Neural cell (in vitro differentiated cells): ENCODE data around the gene PACS1. TPM values are rescaled to one million over a fixed set of nuclear protein-coding genes. Genes with fewer than 3 reads are reported as not detected.

Experiments used
- H2AFZ ChIP-seq: fragments of 200-600, 300-800 bp; sonication (generic), shearing (Covaris generic); 2 replicates; pipeline ENCODE4 v1.6.0; 2014; ENCODE audit warnings: low read depth, mild to moderate bottlenecking, antibody characterized with exemption, low read length, moderate library complexity
- H3F3A ChIP-seq: fragments of 200-600 bp; shearing (Covaris generic); 2 replicates; pipeline ENCODE4 v1.6.1; 2016; ENCODE audit warnings: mild to moderate bottlenecking, moderate library complexity, mixed read lengths, antibody characterized with exemption, low read length; ENCODE audit not compliant: insufficient read depth, poor library complexity, severe bottlenecking
- H3K27ac ChIP-seq: fragments of 200-600, 300-800 bp; sonication (generic), shearing (Covaris generic); 2 replicates; pipeline ENCODE4 v1.5.1; 2014; ENCODE audit warnings: mild to moderate bottlenecking, low read length, moderate library complexity
- H3K27me3 ChIP-seq: fragments of 300-800, 200-600 bp; sonication (generic), shearing (Covaris generic); 2 replicates; pipeline ENCODE4 v1.6.0; 2014; ENCODE audit warnings: mild to moderate bottlenecking, low read depth, low read length, moderate library complexity; ENCODE audit not compliant: insufficient read depth
- H3K36me3 ChIP-seq: fragments of 300-800, 200-600 bp; sonication (generic), shearing (Covaris generic); 2 replicates; pipeline ENCODE4 v1.5.1; 2014; ENCODE audit warnings: mild to moderate bottlenecking, antibody characterized with exemption, low read length, moderate library complexity; ENCODE audit not compliant: insufficient read depth
- H3K4me2 ChIP-seq: fragments of 300-800, 200-600 bp; sonication (generic), shearing (Covaris generic); 2 replicates; pipeline ENCODE4 v1.6.0; 2014; ENCODE audit warnings: mild to moderate bottlenecking, low read length
- H3K4me3 ChIP-seq: fragments of 300-800, 200-600 bp; sonication (generic), shearing (Covaris generic); 2 replicates; pipeline ENCODE4 v1.5.1; 2014; ENCODE audit warnings: mild to moderate bottlenecking, low read length, moderate library complexity
- H3K79me2 ChIP-seq: fragments of 200-600 bp; shearing (Covaris generic); replicated peaks from 2 replicates; pipeline ENCODE4 v1.6.0; 2014; ENCODE audit warnings: mild to moderate bottlenecking, low read length, moderate library complexity; ENCODE audit not compliant: insufficient read depth
- H3K9ac ChIP-seq: fragments of 300-800, 200-600 bp; sonication (generic), shearing (Covaris generic); 2 replicates; pipeline ENCODE4 v1.6.1; 2016; ENCODE audit warnings: mild to moderate bottlenecking, low read length, mixed read lengths
- H3K9me2 ChIP-seq: fragments of 200-600 bp; shearing (Covaris generic); 2 replicates; pipeline ENCODE4 v1.6.1; 2016; ENCODE audit warnings: mild to moderate bottlenecking, low read length, mixed read lengths; ENCODE audit not compliant: insufficient read depth
- H3K9me3 ChIP-seq: fragments of 200-600, 300-800 bp; sonication (generic), shearing (Covaris generic); 2 replicates; pipeline ENCODE4 v1.6.1; 2016; ENCODE audit warnings: mild to moderate bottlenecking, mixed run types, low read length, moderate library complexity, mixed read lengths
- H4K20me1 ChIP-seq: fragments of 200-600 bp; shearing (Covaris generic); 2 replicates; pipeline ENCODE4 v1.6.1; 2016; ENCODE audit warnings: mild to moderate bottlenecking, mixed run types; ENCODE audit not compliant: insufficient read depth
- EP300 ChIP-seq: fragments of 450-650 bp; conservative IDR thresholded peaks from 2 replicates; pipeline ENCODE4 v1.6.1; 2014; ENCODE audit warnings: antibody characterized with exemption, mild to moderate bottlenecking, moderate library complexity; ENCODE audit not compliant: poor library complexity, severe bottlenecking
- EZH2 ChIP-seq: fragments of 200-600, 300-800 bp; shearing (Covaris generic), sonication (generic); IDR thresholded peaks from 2 replicates; pipeline ENCODE4 v1.6.1; 2014; ENCODE audit warnings: antibody characterized with exemption, low read length, borderline replicate concordance, mild to moderate bottlenecking; ENCODE audit not compliant: insufficient read depth, poor library complexity, severe bottlenecking
- MXI1 ChIP-seq: fragments of 450-650 bp; conservative IDR thresholded peaks from 2 replicates; pipeline ENCODE4 v1.6.1; 2014; ENCODE audit warnings: antibody characterized with exemption, mild to moderate bottlenecking; ENCODE audit not compliant: poor library complexity, severe bottlenecking
- POLR2AphosphoS5 ChIP-seq: IDR thresholded peaks from 2 replicates; pipeline ENCODE4 v1.6.1; 2012
- RAD21 ChIP-seq: fragments of 450-650 bp; conservative IDR thresholded peaks from 2 replicates; pipeline ENCODE4 v1.6.1; 2014; ENCODE audit warnings: antibody characterized with exemption, mild to moderate bottlenecking, moderate library complexity
- SMC3 ChIP-seq: fragments of 450-650 bp; conservative IDR thresholded peaks from 2 replicates; pipeline ENCODE4 v1.6.1; 2014; ENCODE audit warnings: antibody characterized with exemption, mild to moderate bottlenecking, moderate library complexity; ENCODE audit not compliant: poor library complexity
- TAF1 ChIP-seq: IDR thresholded peaks from 2 replicates; pipeline ENCODE4 v1.6.1; 2012; ENCODE audit warnings: low read depth
- polyA plus RNA-seq: library from polyadenylated mRNA; depleted of rRNA; stranded (reverse); fragments of >200 nt; gene quantifications from 2 replicates; pipeline ENCODE4 v1.2.3, GENCODE V29; 2014
- TF ChIP-seq, protein P1 (sequence below): fragments of 450-650 bp; IDR thresholded peaks from 2 replicates; pipeline ENCODE4 v1.5.1; 2014; ENCODE audit warnings: antibody characterized with exemption, mild to moderate bottlenecking, moderate library complexity; ENCODE audit not compliant: poor library complexity, severe bottlenecking
- TF ChIP-seq, protein P2 (sequence below): IDR thresholded peaks from 2 replicates; pipeline ENCODE4 v1.6.1; 2012; ENCODE audit warnings: borderline replicate concordance

The PACS1 gene
- polyA plus RNA-seq, 1 donor from 2014 or later: 14.4 TPM

DNA sequence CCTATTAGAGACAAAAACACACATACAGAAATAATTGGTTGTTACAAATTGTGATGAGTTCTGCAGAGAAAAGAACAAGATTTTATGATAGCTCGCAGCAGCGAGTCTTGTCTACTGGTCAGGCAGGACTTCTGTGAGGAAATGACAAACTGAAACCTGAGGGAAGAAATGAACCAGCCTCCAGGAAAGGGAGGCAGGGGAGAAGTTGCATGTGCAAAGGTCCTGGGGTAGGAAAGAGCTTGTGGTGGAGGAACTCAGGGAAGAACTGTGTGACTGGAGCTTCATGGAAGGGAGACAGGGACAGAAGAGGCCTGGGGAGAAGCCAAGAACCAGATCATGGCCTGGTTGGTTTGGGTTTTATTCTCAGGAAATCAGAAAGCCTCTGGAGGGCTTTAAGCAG, 189.2 kb downstream of the PACS1 start:
- H2AFZ ChIP-seq: no peak overlapping the region
- H3K9me2 ChIP-seq: no peaks in the 10 kb centered on the region
- peaks cover 12% of the 10 kb centered on the region for H3K36me3 ChIP-seq
- TF ChIP-seq, protein P1, sequence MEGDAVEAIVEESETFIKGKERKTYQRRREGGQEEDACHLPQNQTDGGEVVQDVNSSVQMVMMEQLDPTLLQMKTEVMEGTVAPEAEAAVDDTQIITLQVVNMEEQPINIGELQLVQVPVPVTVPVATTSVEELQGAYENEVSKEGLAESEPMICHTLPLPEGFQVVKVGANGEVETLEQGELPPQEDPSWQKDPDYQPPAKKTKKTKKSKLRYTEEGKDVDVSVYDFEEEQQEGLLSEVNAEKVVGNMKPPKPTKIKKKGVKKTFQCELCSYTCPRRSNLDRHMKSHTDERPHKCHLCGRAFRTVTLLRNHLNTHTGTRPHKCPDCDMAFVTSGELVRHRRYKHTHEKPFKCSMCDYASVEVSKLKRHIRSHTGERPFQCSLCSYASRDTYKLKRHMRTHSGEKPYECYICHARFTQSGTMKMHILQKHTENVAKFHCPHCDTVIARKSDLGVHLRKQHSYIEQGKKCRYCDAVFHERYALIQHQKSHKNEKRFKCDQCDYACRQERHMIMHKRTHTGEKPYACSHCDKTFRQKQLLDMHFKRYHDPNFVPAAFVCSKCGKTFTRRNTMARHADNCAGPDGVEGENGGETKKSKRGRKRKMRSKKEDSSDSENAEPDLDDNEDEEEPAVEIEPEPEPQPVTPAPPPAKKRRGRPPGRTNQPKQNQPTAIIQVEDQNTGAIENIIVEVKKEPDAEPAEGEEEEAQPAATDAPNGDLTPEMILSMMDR: no peak
- TF ChIP-seq TAF1 (no peak), MXI1 (no peak), SMC3 (no peak), RAD21 (no peak), POLR2AphosphoS5 (no peak), EP300 (no peak), EZH2 (no peak)
- TF ChIP-seq, protein P2, sequence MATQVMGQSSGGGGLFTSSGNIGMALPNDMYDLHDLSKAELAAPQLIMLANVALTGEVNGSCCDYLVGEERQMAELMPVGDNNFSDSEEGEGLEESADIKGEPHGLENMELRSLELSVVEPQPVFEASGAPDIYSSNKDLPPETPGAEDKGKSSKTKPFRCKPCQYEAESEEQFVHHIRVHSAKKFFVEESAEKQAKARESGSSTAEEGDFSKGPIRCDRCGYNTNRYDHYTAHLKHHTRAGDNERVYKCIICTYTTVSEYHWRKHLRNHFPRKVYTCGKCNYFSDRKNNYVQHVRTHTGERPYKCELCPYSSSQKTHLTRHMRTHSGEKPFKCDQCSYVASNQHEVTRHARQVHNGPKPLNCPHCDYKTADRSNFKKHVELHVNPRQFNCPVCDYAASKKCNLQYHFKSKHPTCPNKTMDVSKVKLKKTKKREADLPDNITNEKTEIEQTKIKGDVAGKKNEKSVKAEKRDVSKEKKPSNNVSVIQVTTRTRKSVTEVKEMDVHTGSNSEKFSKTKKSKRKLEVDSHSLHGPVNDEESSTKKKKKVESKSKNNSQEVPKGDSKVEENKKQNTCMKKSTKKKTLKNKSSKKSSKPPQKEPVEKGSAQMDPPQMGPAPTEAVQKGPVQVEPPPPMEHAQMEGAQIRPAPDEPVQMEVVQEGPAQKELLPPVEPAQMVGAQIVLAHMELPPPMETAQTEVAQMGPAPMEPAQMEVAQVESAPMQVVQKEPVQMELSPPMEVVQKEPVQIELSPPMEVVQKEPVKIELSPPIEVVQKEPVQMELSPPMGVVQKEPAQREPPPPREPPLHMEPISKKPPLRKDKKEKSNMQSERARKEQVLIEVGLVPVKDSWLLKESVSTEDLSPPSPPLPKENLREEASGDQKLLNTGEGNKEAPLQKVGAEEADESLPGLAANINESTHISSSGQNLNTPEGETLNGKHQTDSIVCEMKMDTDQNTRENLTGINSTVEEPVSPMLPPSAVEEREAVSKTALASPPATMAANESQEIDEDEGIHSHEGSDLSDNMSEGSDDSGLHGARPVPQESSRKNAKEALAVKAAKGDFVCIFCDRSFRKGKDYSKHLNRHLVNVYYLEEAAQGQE: no peak
- H3K4me2 ChIP-seq: peak overlapping the region; percentile 52
- peaks cover 15% of the 10 kb centered on the region for H3K79me2 ChIP-seq
- H3K27ac ChIP-seq: no peak overlapping the region
- peak overlapping the region; percentile 98 for H3K9ac ChIP-seq
- H3K4me3 ChIP-seq: peak overlapping the region; percentile 99
- H3K9me3 ChIP-seq: no peaks in the 10 kb centered on the region
- H4K20me1 ChIP-seq: peaks cover 4% of the 10 kb centered on the region
- no peaks in the 10 kb centered on the region for H3F3A ChIP-seq
- H3K27me3 ChIP-seq: no peaks in the 10 kb centered on the region

DNA sequence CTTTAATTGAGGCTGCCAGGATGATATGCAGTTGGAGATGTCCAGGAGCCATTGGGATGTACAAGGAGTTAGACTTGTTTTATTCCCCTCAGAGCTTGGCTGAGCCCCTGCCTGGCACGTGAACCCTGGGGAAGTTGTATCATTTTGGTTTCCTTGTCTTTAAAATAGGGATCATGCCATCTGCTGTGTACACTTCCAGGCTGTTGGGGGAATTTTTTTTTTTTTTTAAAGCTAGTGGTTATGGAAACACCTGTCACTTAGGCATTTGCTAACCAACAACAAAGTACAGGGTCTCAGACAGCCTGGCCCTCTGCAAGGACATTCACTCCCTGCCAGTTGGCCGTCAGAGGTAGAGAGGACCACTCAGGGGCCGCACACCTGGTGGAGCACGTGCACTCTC, 189.9 kb downstream of the PACS1 start:
- TF ChIP-seq, protein P1: no peak
- no peak for TF ChIP-seq SMC3
- no peak for TF ChIP-seq POLR2AphosphoS5
- no peak for TF ChIP-seq EZH2
- TF ChIP-seq MXI1: no peak
- TF ChIP-seq RAD21: no peak
- TF ChIP-seq TAF1: no peak
- no peak for TF ChIP-seq EP300
- TF ChIP-seq, protein P2: no peak
- Histone ChIP-seq H3K79me2 (peaks cover 15% of the 10 kb centered on the region), H3K27ac (no peak overlapping the region), H3K4me3 (no peak overlapping the region), H3K36me3 (peaks cover 12% of the 10 kb centered on the region), H3K27me3 (no peaks in the 10 kb centered on the region), H3F3A (no peaks in the 10 kb centered on the region), H3K9me3 (no peaks in the 10 kb centered on the region), H3K9me2 (no peaks in the 10 kb centered on the region), H3K4me2 (no peak overlapping the region), H3K9ac (no peak overlapping the region), H2AFZ (no peak overlapping the region), H4K20me1 (peaks cover 4% of the 10 kb centered on the region)
